ENCODE results near the gene BCO2.

DNA sequence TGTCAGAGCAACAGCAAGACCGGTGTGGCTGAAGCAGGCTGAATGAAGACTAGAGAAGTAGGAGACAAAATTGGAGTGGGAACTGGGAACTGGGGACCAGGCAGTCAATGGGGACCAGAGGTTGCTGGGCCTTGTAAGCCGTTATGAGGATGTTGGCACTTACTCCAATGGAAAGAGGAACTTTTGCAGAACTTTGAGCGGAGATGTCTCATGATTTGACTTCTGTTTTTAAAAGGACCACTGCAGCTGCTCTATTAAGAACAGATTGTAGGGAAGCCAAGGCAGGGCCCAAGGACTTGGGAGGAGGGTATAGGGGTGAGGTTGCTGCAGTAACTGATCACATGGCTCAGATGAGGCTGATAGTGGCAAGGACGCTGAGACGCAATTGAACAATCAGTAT is 45.7 kb upstream of the BCO2 start:
- TF ChIP-seq, protein P1, sequence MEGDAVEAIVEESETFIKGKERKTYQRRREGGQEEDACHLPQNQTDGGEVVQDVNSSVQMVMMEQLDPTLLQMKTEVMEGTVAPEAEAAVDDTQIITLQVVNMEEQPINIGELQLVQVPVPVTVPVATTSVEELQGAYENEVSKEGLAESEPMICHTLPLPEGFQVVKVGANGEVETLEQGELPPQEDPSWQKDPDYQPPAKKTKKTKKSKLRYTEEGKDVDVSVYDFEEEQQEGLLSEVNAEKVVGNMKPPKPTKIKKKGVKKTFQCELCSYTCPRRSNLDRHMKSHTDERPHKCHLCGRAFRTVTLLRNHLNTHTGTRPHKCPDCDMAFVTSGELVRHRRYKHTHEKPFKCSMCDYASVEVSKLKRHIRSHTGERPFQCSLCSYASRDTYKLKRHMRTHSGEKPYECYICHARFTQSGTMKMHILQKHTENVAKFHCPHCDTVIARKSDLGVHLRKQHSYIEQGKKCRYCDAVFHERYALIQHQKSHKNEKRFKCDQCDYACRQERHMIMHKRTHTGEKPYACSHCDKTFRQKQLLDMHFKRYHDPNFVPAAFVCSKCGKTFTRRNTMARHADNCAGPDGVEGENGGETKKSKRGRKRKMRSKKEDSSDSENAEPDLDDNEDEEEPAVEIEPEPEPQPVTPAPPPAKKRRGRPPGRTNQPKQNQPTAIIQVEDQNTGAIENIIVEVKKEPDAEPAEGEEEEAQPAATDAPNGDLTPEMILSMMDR (IDR thresholded peaks at IDR 0.05) = no peak
- TF ChIP-seq EP300 (IDR thresholded peaks at IDR 0.05) = no peak
- no peak for TF ChIP-seq POLR2AphosphoS5 (IDR thresholded peaks at IDR 0.05)
- no peak for TF ChIP-seq POLR2A (IDR thresholded peaks at IDR 0.05)
